ENCODE results near the gene COL7A1. TPM values are rescaled to one million over a fixed set of nuclear protein-coding genes. Genes with fewer than 3 reads are reported as not detected.

Gene COL7A1
- total RNA-seq, 1 experiment from 2014 or later, result 0.34 TPM

GRCh38 chr3:48594417-48595049 is 596 bp downstream of the COL7A1 start:
- in situ Hi-C loops (cut with HindIII; ENCODE audit: low sequenced_read_pairs), result no loop called here
- DNase-seq (ENCODE audit: low spot score), result no peak

- no peak for DNase-seq (ENCODE audit: low spot score)
Measured at GRCh38 chr3:48593337-48593736, 1.8 kb downstream of the COL7A1 start.

GRCh38 chr3:48592519-48593087 is 2.5 kb downstream of the COL7A1 start:
- in situ Hi-C loops (cut with HindIII; ENCODE audit: low sequenced_read_pairs), result no loop called here
- DNase-seq (ENCODE audit: low spot score), result no peak

More at GRCh38 chr3:48593337-48593736, 1.8 kb downstream of the COL7A1 start:
- in situ Hi-C loops (cut with HindIII; ENCODE audit: low sequenced_read_pairs), result no loop called here

- no peak for DNase-seq (ENCODE audit: low spot score)
- in situ Hi-C loops (cut with HindIII; ENCODE audit: low sequenced_read_pairs), result no loop called here
Measured at GRCh38 chr3:48591886-48592518, 3.1 kb downstream of the COL7A1 start.

GRCh38 chr3:48591436-48591835 is 3.7 kb downstream of the COL7A1 start:
- DNase-seq (ENCODE audit: low spot score), result no peak
- in situ Hi-C loops (cut with HindIII; ENCODE audit: low sequenced_read_pairs), result no loop called here

- DNase-seq (ENCODE audit: low spot score), result no peak
- in situ Hi-C loops (cut with HindIII; ENCODE audit: low sequenced_read_pairs), result no loop called here
Measured at GRCh38 chr3:48588230-48588629, 6.9 kb downstream of the COL7A1 start.

GRCh38 chr3:48587686-48588085 is 7.4 kb downstream of the COL7A1 start:
- in situ Hi-C loops (cut with HindIII; ENCODE audit: low sequenced_read_pairs), result no loop called here
- DNase-seq (ENCODE audit: low spot score), result no peak

GRCh38 chr3:48585411-48585810 is 9.7 kb downstream of the COL7A1 start:
- DNase-seq (ENCODE audit: low spot score), result no peak
- in situ Hi-C loops (cut with HindIII; ENCODE audit: low sequenced_read_pairs), result no loop called here

- DNase-seq (ENCODE audit: low spot score), result no peak
- in situ Hi-C loops (cut with HindIII; ENCODE audit: low sequenced_read_pairs), result no loop called here
Measured at GRCh38 chr3:48584836-48585235, 10.3 kb downstream of the COL7A1 start.

- in situ Hi-C loops (cut with HindIII; ENCODE audit: low sequenced_read_pairs), result no loop called here
- no peak for DNase-seq (ENCODE audit: low spot score)
Measured at GRCh38 chr3:48581621-48582481, 13.3 kb downstream of the COL7A1 start.

- in situ Hi-C loops (cut with HindIII; ENCODE audit: low sequenced_read_pairs), result no loop called here
- DNase-seq (ENCODE audit: low spot score), result no peak
Measured at GRCh38 chr3:48576647-48577046, 18.5 kb downstream of the COL7A1 start.

GRCh38 chr3:48575366-48575765 is 19.8 kb downstream of the COL7A1 start:
- in situ Hi-C loops (cut with HindIII; ENCODE audit: low sequenced_read_pairs), result no loop called here
- DNase-seq (ENCODE audit: low spot score), result no peak

GRCh38 chr3:48573973-48574585 is 21.1 kb downstream of the COL7A1 start:
- in situ Hi-C loops (cut with HindIII; ENCODE audit: low sequenced_read_pairs), result no loop called here
- no peak for DNase-seq (ENCODE audit: low spot score)

- DNase-seq (ENCODE audit: low spot score), result no peak
- in situ Hi-C loops (cut with HindIII; ENCODE audit: low sequenced_read_pairs), result no loop called here
Measured at GRCh38 chr3:48572517-48572916, 22.6 kb downstream of the COL7A1 start.

- no peak for DNase-seq (ENCODE audit: low spot score)
- in situ Hi-C loops (cut with HindIII; ENCODE audit: low sequenced_read_pairs), result no loop called here
Measured at GRCh38 chr3:48571938-48572337, 23.2 kb downstream of the COL7A1 start.

- in situ Hi-C loops (cut with HindIII; ENCODE audit: low sequenced_read_pairs), result no loop called here
- no peak for DNase-seq (ENCODE audit: low spot score)
Measured at GRCh38 chr3:48569808-48570450, 25.2 kb downstream of the COL7A1 start.

GRCh38 chr3:48569400-48569799 is 25.7 kb downstream of the COL7A1 start:
- no peak for DNase-seq (ENCODE audit: low spot score)
- in situ Hi-C loops (cut with HindIII; ENCODE audit: low sequenced_read_pairs), result no loop called here

GRCh38 chr3:48568476-48568875 is 26.7 kb downstream of the COL7A1 start:
- in situ Hi-C loops (cut with HindIII; ENCODE audit: low sequenced_read_pairs), result no loop called here
- DNase-seq (ENCODE audit: low spot score), result no peak

- DNase-seq (ENCODE audit: low spot score), result no peak
- in situ Hi-C loops (cut with HindIII; ENCODE audit: low sequenced_read_pairs), result no loop called here
Measured at GRCh38 chr3:48567500-48567899, 27.6 kb downstream of the COL7A1 start.

Data from G401 (cell line).